ENCODE results near the gene RAD51B. TPM values are rescaled to one million over a fixed set of nuclear protein-coding genes. Genes with fewer than 3 reads are reported as not detected.

RAD51B gene
- total and polyA plus RNA-seq, 9 of the 15 experiments (the other 6 are each of a cell fraction or from before 2014, with no cell fraction given), result 8.5 to 17.3 (median 11.3) TPM

DNA sequence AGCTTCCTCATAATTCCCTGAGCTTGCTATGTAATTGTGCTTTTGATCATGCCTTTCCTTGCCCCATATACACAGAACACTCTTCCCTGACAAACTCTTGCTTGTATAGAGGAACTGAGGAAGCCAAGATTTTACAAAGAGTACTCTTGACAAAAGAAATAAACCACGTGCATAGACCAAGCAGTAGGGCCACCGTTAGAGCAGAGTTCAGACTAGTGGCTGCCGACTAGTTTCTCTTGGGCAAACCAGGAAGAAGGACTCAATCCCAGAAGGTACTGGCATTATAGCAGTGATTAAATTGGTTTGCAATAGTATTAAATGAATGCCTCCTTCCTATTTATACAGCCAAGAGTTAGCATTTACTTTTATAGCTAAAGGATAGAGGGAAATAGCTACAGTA, 146.1 kb downstream of the RAD51B start (continued):
- TF ChIP-seq ZNF143 (CRISPR knock-in tag; IDR thresholded peaks at IDR 0.05) (no peak), XRCC4 (IDR thresholded peaks at IDR 0.05; ENCODE audit: extremely low read depth, insufficient read depth, insufficient read length) (no peak), SUPT5H (IDR thresholded peaks at IDR 0.05) (no peak), MYBL2 (IDR thresholded peaks at IDR 0.05; ENCODE audit: low read depth) (no peak), MYBL2 (CRISPR knock-in tag; IDR thresholded peaks at IDR 0.05; ENCODE audit: borderline replicate concordance) (no peak)

DNA sequence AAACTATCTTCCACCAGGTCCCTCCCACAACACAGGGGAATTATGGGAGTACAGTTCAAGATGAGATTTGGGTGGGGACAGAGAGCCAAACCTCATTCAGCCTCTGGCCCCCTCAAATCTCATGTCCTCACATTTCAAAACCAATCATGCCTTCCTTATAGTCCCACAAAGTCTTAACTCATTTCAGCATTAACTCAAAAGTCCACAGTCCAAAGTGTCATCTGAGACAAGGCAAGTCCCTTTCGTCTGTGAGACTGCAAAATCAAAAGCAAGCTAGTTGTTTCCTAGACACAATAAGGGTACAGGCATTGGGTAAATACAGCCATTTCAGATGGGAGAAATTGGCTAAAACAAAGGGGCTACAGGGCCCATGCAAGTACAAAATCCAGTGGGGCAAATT, 147.6 kb downstream of the RAD51B start:
- Histone ChIP-seq H3K9ac (ENCODE audit: insufficient read depth in 1 of 2, low read depth in 2 of 2, low read length in 2 of 2) (no peak overlapping the region), H3K4me3 (no peak overlapping the region), H3K36me3 (ENCODE audit: control insufficient read depth, insufficient read depth, low read length) (no peaks in the 10 kb centered on the region), H3K27me3 (ENCODE audit: control insufficient read depth in 2 of 2, insufficient read depth in 2 of 2, low read length in 2 of 2) (no peaks in the 10 kb centered on the region), H4K20me1 (replicated peaks; ENCODE audit: control insufficient read depth, insufficient read depth, low read length) (no peaks in the 10 kb centered on the region), H3K9me3 (replicated peaks; ENCODE audit: control insufficient read depth, insufficient read depth, low read depth, low read length) (no peaks in the 10 kb centered on the region), H2AFZ (ENCODE audit: low read depth, low read length) (no peak overlapping the region), H3K79me2 (ENCODE audit: control insufficient read depth, insufficient read depth, low read length) (no peaks in the 10 kb centered on the region), H3K4me2 (ENCODE audit: insufficient read depth, low read length) (no peak overlapping the region), H3K9me1 (ENCODE audit: control insufficient read depth, insufficient read depth, low read length) (no peaks in the 10 kb centered on the region), H3K27ac (ENCODE audit: extremely low read depth, low read depth, low read length) (no peak overlapping the region), H3K4me1 (replicated peaks in 1 of 2; ENCODE audit: control insufficient read depth in 2 of 2, insufficient read depth in 2 of 2, low read length in 2 of 2) (no peaks in the 10 kb centered on the region)
- no TSS peak for BruUV-seq (replicated peaks)
- TF ChIP-seq, protein P1, sequence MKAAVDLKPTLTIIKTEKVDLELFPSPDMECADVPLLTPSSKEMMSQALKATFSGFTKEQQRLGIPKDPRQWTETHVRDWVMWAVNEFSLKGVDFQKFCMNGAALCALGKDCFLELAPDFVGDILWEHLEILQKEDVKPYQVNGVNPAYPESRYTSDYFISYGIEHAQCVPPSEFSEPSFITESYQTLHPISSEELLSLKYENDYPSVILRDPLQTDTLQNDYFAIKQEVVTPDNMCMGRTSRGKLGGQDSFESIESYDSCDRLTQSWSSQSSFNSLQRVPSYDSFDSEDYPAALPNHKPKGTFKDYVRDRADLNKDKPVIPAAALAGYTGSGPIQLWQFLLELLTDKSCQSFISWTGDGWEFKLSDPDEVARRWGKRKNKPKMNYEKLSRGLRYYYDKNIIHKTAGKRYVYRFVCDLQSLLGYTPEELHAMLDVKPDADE (conservative IDR thresholded peaks at IDR 0.05; ENCODE audit: control insufficient read depth, low read depth, low read length), result no peak
- TF ChIP-seq BRCA1 (IDR thresholded peaks at IDR 0.05), result no peak
- TF ChIP-seq BRCA1 (CRISPR knock-in tag; IDR thresholded peaks at IDR 0.05), result no peak
- no peak for TF ChIP-seq MTA2 (IDR thresholded peaks at IDR 0.05; ENCODE audit: low read depth)
- no peak for TF ChIP-seq KLF13 (tag; IDR thresholded peaks at IDR 0.05; ENCODE audit: borderline replicate concordance, low read depth)
- TF ChIP-seq, protein P2, sequence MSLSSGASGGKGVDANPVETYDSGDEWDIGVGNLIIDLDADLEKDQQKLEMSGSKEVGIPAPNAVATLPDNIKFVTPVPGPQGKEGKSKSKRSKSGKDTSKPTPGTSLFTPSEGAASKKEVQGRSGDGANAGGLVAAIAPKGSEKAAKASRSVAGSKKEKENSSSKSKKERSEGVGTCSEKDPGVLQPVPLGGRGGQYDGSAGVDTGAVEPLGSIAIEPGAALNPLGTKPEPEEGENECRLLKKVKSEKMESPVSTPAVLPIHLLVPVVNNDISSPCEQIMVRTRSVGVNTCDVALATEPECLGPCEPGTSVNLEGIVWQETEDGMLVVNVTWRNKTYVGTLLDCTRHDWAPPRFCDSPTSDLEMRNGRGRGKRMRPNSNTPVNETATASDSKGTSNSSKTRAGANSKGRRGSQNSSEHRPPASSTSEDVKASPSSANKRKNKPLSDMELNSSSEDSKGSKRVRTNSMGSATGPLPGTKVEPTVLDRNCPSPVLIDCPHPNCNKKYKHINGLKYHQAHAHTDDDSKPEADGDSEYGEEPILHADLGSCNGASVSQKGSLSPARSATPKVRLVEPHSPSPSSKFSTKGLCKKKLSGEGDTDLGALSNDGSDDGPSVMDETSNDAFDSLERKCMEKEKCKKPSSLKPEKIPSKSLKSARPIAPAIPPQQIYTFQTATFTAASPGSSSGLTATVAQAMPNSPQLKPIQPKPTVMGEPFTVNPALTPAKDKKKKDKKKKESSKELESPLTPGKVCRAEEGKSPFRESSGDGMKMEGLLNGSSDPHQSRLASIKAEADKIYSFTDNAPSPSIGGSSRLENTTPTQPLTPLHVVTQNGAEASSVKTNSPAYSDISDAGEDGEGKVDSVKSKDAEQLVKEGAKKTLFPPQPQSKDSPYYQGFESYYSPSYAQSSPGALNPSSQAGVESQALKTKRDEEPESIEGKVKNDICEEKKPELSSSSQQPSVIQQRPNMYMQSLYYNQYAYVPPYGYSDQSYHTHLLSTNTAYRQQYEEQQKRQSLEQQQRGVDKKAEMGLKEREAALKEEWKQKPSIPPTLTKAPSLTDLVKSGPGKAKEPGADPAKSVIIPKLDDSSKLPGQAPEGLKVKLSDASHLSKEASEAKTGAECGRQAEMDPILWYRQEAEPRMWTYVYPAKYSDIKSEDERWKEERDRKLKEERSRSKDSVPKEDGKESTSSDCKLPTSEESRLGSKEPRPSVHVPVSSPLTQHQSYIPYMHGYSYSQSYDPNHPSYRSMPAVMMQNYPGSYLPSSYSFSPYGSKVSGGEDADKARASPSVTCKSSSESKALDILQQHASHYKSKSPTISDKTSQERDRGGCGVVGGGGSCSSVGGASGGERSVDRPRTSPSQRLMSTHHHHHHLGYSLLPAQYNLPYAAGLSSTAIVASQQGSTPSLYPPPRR (CRISPR knock-in tag; IDR thresholded peaks at IDR 0.05; ENCODE audit: borderline replicate concordance), result no peak
- no peak for TF ChIP-seq NR4A1 (CRISPR knock-in tag; IDR thresholded peaks at IDR 0.05)
- TF ChIP-seq NR4A1 (tag; IDR thresholded peaks at IDR 0.05), result no peak
- TF ChIP-seq ZNF445 (CRISPR knock-in tag; IDR thresholded peaks at IDR 0.05; ENCODE audit: low read depth), result no peak
- no peak for TF ChIP-seq HDAC3 (IDR thresholded peaks at IDR 0.05; ENCODE audit: borderline replicate concordance, partially characterized antibody)
- TF ChIP-seq ZNF408 (CRISPR knock-in tag; IDR thresholded peaks at IDR 0.05; ENCODE audit: low read depth), result no peak
- no peak for TF ChIP-seq FUS (optimal IDR thresholded peaks at IDR 0.05; ENCODE audit: low read depth, low read length)
- TF ChIP-seq MCM5 (IDR thresholded peaks at IDR 0.05; ENCODE audit: low read depth), result no peak
- ChIA-PET CTCF (ENCODE audit: low intra/inter-chr PET ratio) (no interaction called here), POLR2A (no interaction called here)
- in situ Hi-C loops (cut with MboI), result no loop called here
- FAIRE-seq (no peak), ATAC-seq (no peak), DNase-seq (ENCODE audit: extremely low read depth in 1 of 4, low spot score in 3 of 4) (no peak)
- intact Hi-C loops (cut with micrococcal nuclease), result no loop called here
- WGBS (ENCODE audit: insufficient coverage, low coverage, missing lambda C conversion rate), result 83% methylated on average over 1 of the region's 1 CpG

Measured in K562 (cell line).